GM12864 (cell line): Measurements from ENCODE around the gene TMEM134.
A peak's percentile ranks its signal among the peaks of the same experiment; 100 is the strongest.
"Not testable (repeated sequence)": the region's sequence is repeated elsewhere in the genome, so short reads cannot be mapped to it uniquely, and the experiment has no call there.

Experiments used
- DNase-seq: peaks from one replicate; pipeline ENCODE4 v3.0.0-alpha.2; 2011; ENCODE audit warnings: low read depth
- H3K4me3 ChIP-seq: 2 replicates; pipeline ENCODE4 v1.5.1; 2011; ENCODE audit warnings: mild to moderate bottlenecking, low read depth, low read length, control low read depth
- TF ChIP-seq, protein P1 (sequence below): IDR thresholded peaks from 2 replicates; pipeline ENCODE4 v1.5.1; 2011; ENCODE audit warnings: low read depth, mild to moderate bottlenecking, moderate library complexity, low read length, control low read depth, inconsistent platforms; ENCODE audit errors: missing control alignments

Gene TMEM134

DNA sequence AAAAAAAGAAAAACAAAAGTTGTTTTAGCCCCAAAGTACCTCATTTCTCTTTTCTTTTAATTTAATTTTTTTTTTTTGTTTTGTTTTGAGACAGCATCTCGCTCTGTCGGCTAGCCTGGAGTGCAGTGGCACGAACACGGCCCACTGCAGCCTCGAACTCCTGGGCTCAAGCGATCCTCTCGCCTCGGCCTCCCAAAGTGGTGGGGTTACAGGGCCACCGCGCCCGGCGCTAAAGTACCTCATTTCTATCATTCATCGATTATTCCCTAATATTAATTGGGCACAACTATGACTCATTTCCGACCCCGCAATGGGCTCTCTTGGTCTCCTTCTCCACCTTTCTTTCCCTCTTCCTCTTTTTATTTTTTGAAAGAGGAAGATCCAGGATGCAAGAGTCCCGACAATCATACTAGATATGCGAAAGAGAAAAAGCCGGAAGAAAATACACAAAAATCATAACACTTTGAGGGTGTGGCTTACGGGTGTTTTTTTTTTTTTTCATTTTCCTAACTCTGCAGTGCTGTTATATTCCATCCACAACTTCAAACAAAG is 13.3 kb upstream of the TMEM134 start:
- peak overlapping the region; percentile 64 for H3K4me3 ChIP-seq
- no peak for DNase-seq
- TF ChIP-seq, protein P1, sequence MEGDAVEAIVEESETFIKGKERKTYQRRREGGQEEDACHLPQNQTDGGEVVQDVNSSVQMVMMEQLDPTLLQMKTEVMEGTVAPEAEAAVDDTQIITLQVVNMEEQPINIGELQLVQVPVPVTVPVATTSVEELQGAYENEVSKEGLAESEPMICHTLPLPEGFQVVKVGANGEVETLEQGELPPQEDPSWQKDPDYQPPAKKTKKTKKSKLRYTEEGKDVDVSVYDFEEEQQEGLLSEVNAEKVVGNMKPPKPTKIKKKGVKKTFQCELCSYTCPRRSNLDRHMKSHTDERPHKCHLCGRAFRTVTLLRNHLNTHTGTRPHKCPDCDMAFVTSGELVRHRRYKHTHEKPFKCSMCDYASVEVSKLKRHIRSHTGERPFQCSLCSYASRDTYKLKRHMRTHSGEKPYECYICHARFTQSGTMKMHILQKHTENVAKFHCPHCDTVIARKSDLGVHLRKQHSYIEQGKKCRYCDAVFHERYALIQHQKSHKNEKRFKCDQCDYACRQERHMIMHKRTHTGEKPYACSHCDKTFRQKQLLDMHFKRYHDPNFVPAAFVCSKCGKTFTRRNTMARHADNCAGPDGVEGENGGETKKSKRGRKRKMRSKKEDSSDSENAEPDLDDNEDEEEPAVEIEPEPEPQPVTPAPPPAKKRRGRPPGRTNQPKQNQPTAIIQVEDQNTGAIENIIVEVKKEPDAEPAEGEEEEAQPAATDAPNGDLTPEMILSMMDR = no peak

DNA sequence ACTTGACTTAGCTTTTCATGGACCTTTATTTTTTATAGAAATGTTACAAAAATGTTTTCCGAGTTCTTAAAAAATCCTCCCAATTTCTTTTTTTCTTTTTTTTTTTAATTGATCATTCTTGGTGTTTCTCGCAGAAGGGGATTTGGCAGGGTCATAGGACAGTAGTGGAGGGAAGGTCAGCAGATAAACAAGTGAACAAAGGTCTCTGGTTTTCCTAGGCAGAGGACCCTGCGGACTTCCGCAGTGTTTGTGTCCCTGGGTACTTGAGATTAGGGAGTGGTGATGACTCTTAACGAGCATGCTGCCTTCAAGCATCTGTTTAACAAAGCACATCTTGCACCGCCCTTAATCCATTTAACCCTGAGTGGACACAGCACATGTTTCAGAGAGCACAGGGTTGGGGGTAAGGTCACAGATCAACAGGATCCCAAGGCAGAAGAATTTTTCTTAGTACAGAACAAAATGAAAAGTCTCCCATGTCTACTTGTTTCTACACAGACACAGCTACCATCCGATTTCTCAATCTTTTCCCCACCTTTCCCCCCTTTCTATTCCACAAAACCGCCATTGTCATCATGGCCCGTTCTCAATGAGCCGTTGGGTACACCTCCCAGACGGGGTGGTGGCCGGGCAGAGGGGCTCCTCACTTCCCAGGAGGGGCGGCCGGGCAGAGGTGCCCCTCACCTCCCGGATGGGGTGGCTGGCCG is 8.4 kb upstream of the TMEM134 start:
- DNase-seq = not testable (repeated sequence)

DNA sequence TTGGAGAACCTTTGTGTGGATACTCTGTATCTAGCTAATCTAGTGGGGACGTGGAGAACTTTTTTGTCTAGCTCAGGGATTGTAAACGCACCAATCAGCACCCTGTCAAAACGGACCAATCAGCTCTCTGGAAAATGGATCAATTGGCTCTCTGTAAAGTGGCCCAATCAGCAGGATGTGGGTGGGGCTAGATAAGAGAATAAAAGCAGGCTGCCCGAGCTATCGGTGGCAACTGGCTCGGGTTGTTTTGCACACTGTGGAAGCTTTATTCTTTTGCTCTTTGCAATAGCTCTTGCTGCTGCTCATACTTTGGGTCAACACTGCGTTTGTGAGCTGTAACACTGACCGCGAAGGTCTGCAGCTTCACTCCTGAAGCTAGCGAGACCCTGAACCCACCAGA is 7.6 kb upstream of the TMEM134 start:
- H3K4me3 ChIP-seq, DNase-seq: not testable (repeated sequence)

More for the DNA sequence above, 8.4 kb upstream of the TMEM134 start:
- H3K4me3 ChIP-seq = not testable (repeated sequence)

DNA sequence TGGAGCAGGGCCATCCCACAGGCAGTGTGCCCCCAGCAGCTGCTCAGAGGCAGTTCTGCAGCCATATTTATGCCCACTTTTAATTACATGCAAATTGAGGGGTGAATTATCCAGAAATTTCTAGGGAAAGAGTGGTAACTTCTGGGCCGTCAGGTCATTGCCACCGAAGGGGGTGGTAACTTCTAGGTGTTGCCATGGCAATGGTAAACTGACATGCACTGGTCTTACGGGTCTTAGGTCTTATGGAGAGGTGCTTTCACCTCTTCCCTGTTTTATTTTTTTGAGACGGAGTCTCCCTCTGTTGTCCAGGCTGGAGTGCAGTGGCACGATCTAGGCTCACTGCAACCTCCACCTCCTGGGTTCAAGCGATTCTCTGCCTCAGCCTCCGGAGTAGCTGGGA is 3.8 kb upstream of the TMEM134 start:
- DNase-seq = no peak
- H3K4me3 ChIP-seq = no peak overlapping the region
- TF ChIP-seq, protein P1 = no peak

DNA sequence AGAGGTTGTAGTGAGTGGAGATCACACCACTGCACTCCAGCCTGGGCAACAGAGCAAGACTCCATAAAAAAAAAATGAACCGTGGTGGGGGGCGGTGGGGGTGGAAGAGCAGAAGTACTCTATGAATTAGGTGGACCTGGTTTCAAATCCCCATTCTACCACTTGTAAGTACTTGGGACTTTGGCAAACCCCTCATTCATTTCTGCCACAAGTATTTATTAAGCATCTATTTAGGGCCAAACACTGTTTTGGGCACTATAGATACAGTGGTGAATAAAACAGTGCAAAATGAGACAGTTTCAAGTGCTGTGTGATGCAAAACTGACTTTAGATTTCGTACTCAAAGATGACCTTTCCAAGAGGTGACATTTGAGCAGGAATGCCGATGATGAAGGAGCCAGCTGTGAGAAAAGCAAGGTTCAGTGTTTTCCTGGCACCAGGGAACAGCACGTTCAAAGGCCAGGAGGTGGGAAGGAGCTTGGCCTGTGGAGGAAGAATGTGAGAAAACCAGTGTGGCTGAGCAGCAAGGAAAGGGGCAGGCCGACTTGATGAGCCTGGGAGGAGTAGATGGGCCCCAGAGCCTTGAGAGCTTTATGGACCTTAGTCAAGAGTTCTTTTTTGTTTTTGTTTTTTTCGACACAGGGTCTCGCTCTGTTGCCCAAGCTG is 1.4 kb upstream of the TMEM134 start:
- TF ChIP-seq, protein P1 = no peak
- no peak overlapping the region for H3K4me3 ChIP-seq
- DNase-seq = no peak

DNA sequence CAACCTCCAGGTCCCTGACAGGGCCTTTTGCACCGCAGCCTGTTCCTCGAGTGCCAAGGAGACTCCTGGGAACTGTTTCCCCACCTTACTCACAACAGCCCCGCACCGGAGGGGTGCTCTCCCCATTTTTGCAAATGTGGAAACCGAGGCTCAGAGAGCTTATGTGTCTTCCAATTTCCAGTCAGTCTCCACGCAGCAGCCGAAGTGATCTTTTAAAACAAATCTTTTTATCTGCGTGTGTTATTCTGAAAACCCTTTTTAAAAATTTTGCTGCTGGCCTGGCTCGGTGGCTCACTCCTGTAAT is 409 bp upstream of the TMEM134 start:
- H3K4me3 ChIP-seq = peak overlapping the region; percentile 68
- TF ChIP-seq, protein P1 = no peak
- no peak for DNase-seq

DNA sequence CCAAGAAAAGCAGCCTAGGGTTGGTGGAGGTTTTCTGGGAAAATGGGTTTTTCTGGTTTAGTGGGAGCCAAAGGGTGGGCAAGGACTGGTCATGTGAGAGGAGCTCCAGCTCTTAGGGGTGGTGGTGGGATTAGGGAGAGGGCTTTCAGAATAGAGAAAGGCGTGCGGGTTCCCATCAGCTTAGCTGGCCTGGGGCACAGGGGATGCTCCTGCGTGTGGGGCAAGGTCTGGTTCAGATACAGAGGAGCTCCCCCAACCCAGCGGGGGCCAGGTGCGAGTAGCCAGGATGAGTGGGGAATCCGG is 644 bp downstream of the TMEM134 start:
- peak overlapping the region; percentile 79 for H3K4me3 ChIP-seq
- no peak for DNase-seq
- TF ChIP-seq, protein P1 = no peak

DNA sequence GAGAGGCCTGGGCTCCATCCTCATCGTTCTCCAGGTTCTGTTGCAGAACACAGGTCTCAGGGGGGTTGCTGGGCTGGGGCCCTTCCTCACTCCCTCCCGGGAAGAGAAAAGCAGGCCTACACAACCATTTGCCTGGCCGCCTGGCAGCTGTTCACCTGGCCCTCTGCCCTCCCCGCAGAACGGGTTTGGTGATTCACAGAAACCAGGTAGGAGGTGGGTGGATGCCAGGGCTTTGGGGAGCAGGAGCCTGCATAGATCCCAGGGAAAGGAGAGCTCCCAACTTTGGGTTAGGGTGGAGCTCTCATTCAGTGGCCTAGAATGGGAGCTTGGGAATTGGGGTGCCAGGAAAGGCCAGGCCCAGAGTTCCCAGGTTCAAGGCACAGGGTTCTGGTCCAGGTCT is 995 bp downstream of the TMEM134 start:
- H3K4me3 ChIP-seq = peak overlapping the region; percentile 79
- TF ChIP-seq, protein P1 = no peak
- DNase-seq = no peak
